GM18868 (cell line): ENCODE measurements around the gene SSBP3.
"Not testable (repeated sequence)": the region's sequence is repeated elsewhere in the genome, so short reads cannot be mapped to it uniquely, and the experiment has no call there.

Source experiments
- ATAC-seq: cut with Tn5 transposase; IDR thresholded peaks from one replicate; pipeline ENCODE4 v1.9.1; 2021; ENCODE audit warnings: mild to moderate bottlenecking, moderate library complexity; ENCODE audit not compliant: unreplicated experiment

Gene SSBP3

GRCh38 chr1:54353959-54354358, 52.2 kb downstream of the SSBP3 start:
- no peak for ATAC-seq

- no peak for ATAC-seq
These were observed 53.4 kb downstream of the SSBP3 start for GRCh38 chr1:54352755-54353154.

GRCh38 chr1:54350360-54350759, 55.8 kb downstream of the SSBP3 start:
- ATAC-seq, result no peak

- ATAC-seq, result no peak
These were observed 57.5 kb downstream of the SSBP3 start for GRCh38 chr1:54348700-54349021.

- no peak for ATAC-seq
These were observed 58.1 kb downstream of the SSBP3 start for GRCh38 chr1:54347955-54348699.

GRCh38 chr1:54347261-54347954, 58.8 kb downstream of the SSBP3 start:
- no peak for ATAC-seq

- not testable (repeated sequence) for ATAC-seq
These were observed 60.6 kb downstream of the SSBP3 start for GRCh38 chr1:54345548-54345947.

GRCh38 chr1:54345116-54345515, 61.1 kb downstream of the SSBP3 start:
- ATAC-seq, result no peak

- ATAC-seq, result no peak
These were observed 63.2 kb downstream of the SSBP3 start for GRCh38 chr1:54342742-54343687.

GRCh38 chr1:54342288-54342687, 63.9 kb downstream of the SSBP3 start:
- ATAC-seq, result no peak

- no peak for ATAC-seq
These were observed 64.4 kb downstream of the SSBP3 start for GRCh38 chr1:54341763-54342162.

- ATAC-seq, result no peak
These were observed 65.3 kb downstream of the SSBP3 start for GRCh38 chr1:54340878-54341277.

GRCh38 chr1:54340434-54340833, 65.8 kb downstream of the SSBP3 start:
- no peak for ATAC-seq

GRCh38 chr1:54339126-54339525, 67.1 kb downstream of the SSBP3 start:
- no peak for ATAC-seq

- ATAC-seq, result no peak
These were observed 67.7 kb downstream of the SSBP3 start for GRCh38 chr1:54338464-54338863.

- ATAC-seq, result no peak
These were observed 68.3 kb downstream of the SSBP3 start for GRCh38 chr1:54337928-54338327.

- no peak for ATAC-seq
These were observed 69.2 kb downstream of the SSBP3 start for GRCh38 chr1:54337034-54337433.

- ATAC-seq, result no peak
These were observed 70.1 kb downstream of the SSBP3 start for GRCh38 chr1:54336116-54336515.

- no peak for ATAC-seq
These were observed 70.5 kb downstream of the SSBP3 start for GRCh38 chr1:54335755-54336108.

GRCh38 chr1:54335011-54335754, 71.0 kb downstream of the SSBP3 start:
- no peak for ATAC-seq
